SK-N-DZ (cell line): ENCODE measurements around the gene NXPH4. TPM values are rescaled to one million over a fixed set of nuclear protein-coding genes. Genes with fewer than 3 reads are reported as not detected.
A peak's percentile ranks its signal among the peaks of the same experiment; 100 is the strongest.

ENCODE experiments used
- DNase-seq: peaks from one replicate; pipeline ENCODE4 v3.0.0-alpha.2; 2015; ENCODE audit warnings: low spot score
- polyA plus RNA-seq, 2 experiments: library from polyadenylated mRNA; depleted of rRNA; stranded (reverse); fragments of >200 nt; gene quantifications; 2 replicates each; pipeline ENCODE4 v1.2.3, GENCODE V29; 2014

Gene NXPH4
- 2.2 and 2.4 TPM in 2 replicates for polyA plus RNA-seq (2014; cell fraction: cytosol; rRNA removed)
- 0.12 and 2.3 TPM in 2 replicates for polyA plus RNA-seq (2014; cell fraction: nucleus; rRNA removed)

- no peak for DNase-seq
These were observed at the start of gene NXPH4 for GRCh38 chr12:57216014-57216911. TSS of gene NXPH4 (plus strand) at chr12:57216794. CDS start at chr12:57216970, 176 bp downstream.

- no peak for DNase-seq
These were observed 49.6 kb upstream of the NXPH4 start for GRCh38 chr12:57166971-57167371.

- no peak for DNase-seq
These were observed 48.5 kb upstream of the NXPH4 start for GRCh38 chr12:57168058-57168457.

GRCh38 chr12:57169046-57169795 lies 47.4 kb upstream of the NXPH4 start:
- DNase-seq, result no peak

GRCh38 chr12:57169969-57170368 lies 46.6 kb upstream of the NXPH4 start:
- no peak for DNase-seq

- no peak for DNase-seq
These were observed 46.2 kb upstream of the NXPH4 start for GRCh38 chr12:57170408-57170807.

GRCh38 chr12:57170927-57171326 lies 45.7 kb upstream of the NXPH4 start:
- DNase-seq, result no peak

- no peak for DNase-seq
These were observed 44.9 kb upstream of the NXPH4 start for GRCh38 chr12:57171668-57172067.

GRCh38 chr12:57173089-57173488 lies 43.5 kb upstream of the NXPH4 start:
- DNase-seq, result peak; percentile 50

GRCh38 chr12:57173683-57174082 lies 42.9 kb upstream of the NXPH4 start:
- no peak for DNase-seq

- DNase-seq, result peak; percentile 63
These were observed 41.0 kb upstream of the NXPH4 start for GRCh38 chr12:57175428-57176138.

GRCh38 chr12:57176139-57176477 lies 40.5 kb upstream of the NXPH4 start:
- no peak for DNase-seq

GRCh38 chr12:57176846-57177245 lies 39.7 kb upstream of the NXPH4 start:
- DNase-seq, result no peak

GRCh38 chr12:57177354-57177753 lies 39.2 kb upstream of the NXPH4 start:
- DNase-seq, result no peak

- DNase-seq, result no peak
These were observed 38.4 kb upstream of the NXPH4 start for GRCh38 chr12:57178213-57178612.

- DNase-seq, result no peak
These were observed 37.1 kb upstream of the NXPH4 start for GRCh38 chr12:57179331-57180086.

- DNase-seq, result no peak
These were observed 36.1 kb upstream of the NXPH4 start for GRCh38 chr12:57180321-57180989.

GRCh38 chr12:57181072-57181471 lies 35.5 kb upstream of the NXPH4 start:
- no peak for DNase-seq

GRCh38 chr12:57181561-57182155 lies 34.9 kb upstream of the NXPH4 start:
- DNase-seq, result no peak

GRCh38 chr12:57182918-57183575 lies 33.5 kb upstream of the NXPH4 start:
- peak; percentile 68 for DNase-seq
